GM18508 (cell line): ENCODE data around the gene ADO.

ENCODE experiments used
- ATAC-seq: cut with Tn5 transposase; IDR thresholded peaks from one replicate; pipeline ENCODE4 v1.9.1; 2021; ENCODE audit warnings: moderate number of reproducible peaks; ENCODE audit not compliant: insufficient read depth, unreplicated experiment

Gene ADO

GRCh38 chr10:62790571-62790970 lies 13.9 kb upstream of the ADO start:
- ATAC-seq, result no peak

- ATAC-seq, result no peak
These were observed 12.3 kb upstream of the ADO start for GRCh38 chr10:62792261-62792660.

- ATAC-seq, result no peak
These were observed 10.2 kb upstream of the ADO start for GRCh38 chr10:62794306-62794705.

- ATAC-seq, result no peak
These were observed 9.4 kb upstream of the ADO start for GRCh38 chr10:62795100-62795499.

GRCh38 chr10:62795762-62796161 lies 8.8 kb upstream of the ADO start:
- no peak for ATAC-seq

- no peak for ATAC-seq
These were observed 7.6 kb upstream of the ADO start for GRCh38 chr10:62796896-62797295.

GRCh38 chr10:62801871-62802270 lies 2.6 kb upstream of the ADO start:
- ATAC-seq, result no peak

- ATAC-seq, result no peak
These were observed 680 bp upstream of the ADO start for GRCh38 chr10:62803724-62804355.

GRCh38 chr10:62805231-62806099 lies 945 bp downstream of the ADO start:
- no peak for ATAC-seq

- ATAC-seq, result no peak
These were observed 1.7 kb downstream of the ADO start for GRCh38 chr10:62806251-62806650.

- no peak for ATAC-seq
These were observed 5.8 kb downstream of the ADO start for GRCh38 chr10:62810156-62810902.

GRCh38 chr10:62811159-62811875 lies 6.8 kb downstream of the ADO start:
- peak; percentile 39 for ATAC-seq

GRCh38 chr10:62812672-62813439 lies 8.3 kb downstream of the ADO start:
- ATAC-seq, result no peak

GRCh38 chr10:62813453-62813852 lies 8.9 kb downstream of the ADO start:
- no peak for ATAC-seq

- no peak for ATAC-seq
These were observed 9.5 kb downstream of the ADO start for GRCh38 chr10:62813981-62814380.

GRCh38 chr10:62814756-62815380 lies 10.3 kb downstream of the ADO start:
- no peak for ATAC-seq

GRCh38 chr10:62815381-62816075 lies 11.0 kb downstream of the ADO start:
- ATAC-seq, result no peak

GRCh38 chr10:62816076-62816330 lies 11.5 kb downstream of the ADO start:
- ATAC-seq, result no peak
